GM12878 (cell line): ENCODE results near the gene NEK3. TPM values are rescaled to one million over a fixed set of nuclear protein-coding genes. Genes with fewer than 3 reads are reported as not detected.

Source experiments
- ATAC-seq: fragments of 200-7000 bp; cut with Tn5 transposase; 3 replicates; pipeline ENCODE4 v1.9.1; 2020; ENCODE audit warnings: mild to moderate bottlenecking, moderate library complexity
- BruUV-seq: library from RNA; stranded (reverse); fragments of 400-500 nt; replicated peaks from 2 replicates; lab custom pipeline; 2021; lab: Mats Ljungman, UMichigan
- CTCF ChIA-PET: fragments of 300-600 bp; sonication (Branson Sonifier 250); formaldehyde crosslinking; extraction: SDS; loops from one replicate; lab custom pipeline; 2021; ENCODE audit warnings: inconsistent platforms; lab: Yijun Ruan, JAX
- POLR2A ChIA-PET: fragments of 350-600 bp; formaldehyde crosslinking; extraction: SDS; loops from one replicate; lab custom pipeline; 2021; ENCODE audit warnings: inconsistent platforms; lab: Charles Lee
- RAD21 ChIA-PET: fragments of 300-600 bp; sonication (Branson Sonifier 250); formaldehyde crosslinking; loops from one replicate; lab custom pipeline; 2023; ENCODE audit warnings: antibody characterized with exemption; ENCODE audit not compliant: unreplicated experiment; lab: Charles Lee
- SMC1A ChIA-PET: fragments of 300-600 bp; sonication (Branson Sonifier 250); formaldehyde crosslinking; loops from one replicate; lab custom pipeline; 2023; ENCODE audit not compliant: unreplicated experiment, uncharacterized antibody; lab: Charles Lee
- DNase-seq: peaks from one replicate; pipeline ENCODE4 v3.0.0-alpha.2; 2011; ENCODE audit warnings: low read depth, low spot score
- FAIRE-seq: peaks from 3 replicates; lab custom pipeline; 2011; peaks lifted over from hg19 to GRCh38; lab: Jason Lieb, UNC
- H2AFZ ChIP-seq: 2 replicates; pipeline ENCODE4 v1.6.0; 2011; ENCODE audit warnings: low read depth, low read length, control low read depth; ENCODE audit not compliant: control insufficient read depth
- H3K27ac ChIP-seq: 2 replicates; pipeline ENCODE4 v1.5.1; 2011; ENCODE audit warnings: control low read depth; ENCODE audit not compliant: control insufficient read depth, insufficient read depth
- H3K27me3 ChIP-seq, 2 experiments: replicated peaks in 1 of 2; 2 replicates each; pipeline versions ENCODE4 v1.6.0 to v1.6.1; 2011; ENCODE audit warnings: low read length in 1 of 2; ENCODE audit not compliant: control insufficient read depth in 2 of 2, insufficient read depth in 2 of 2
- H3K36me3 ChIP-seq, 2 experiments: 2 replicates each; pipeline ENCODE4 v1.5.1; 2011; ENCODE audit warnings: low read length in 1 of 2; ENCODE audit not compliant: control insufficient read depth in 2 of 2, insufficient read depth in 2 of 2
- H3K4me1 ChIP-seq: 2 replicates; pipeline ENCODE4 v1.6.1; 2011; ENCODE audit warnings: mild to moderate bottlenecking, low read length, moderate library complexity, mixed read lengths; ENCODE audit not compliant: control insufficient read depth, insufficient read depth
- H3K4me2 ChIP-seq: 2 replicates; pipeline ENCODE4 v1.6.0; 2011; ENCODE audit warnings: control low read depth; ENCODE audit not compliant: control insufficient read depth, insufficient read depth
- H3K4me3 ChIP-seq: fragments of 200-600 bp; sonication (generic); 2 replicates; pipeline ENCODE4 v1.5.1; 2016
- H3K79me2 ChIP-seq: 2 replicates; pipeline ENCODE4 v1.6.0; 2011; ENCODE audit warnings: low read length; ENCODE audit not compliant: control insufficient read depth, insufficient read depth
- H3K9ac ChIP-seq: 2 replicates; pipeline ENCODE4 v1.8.0; 2011; ENCODE audit warnings: low read length, control low read depth, mixed read lengths; ENCODE audit not compliant: control insufficient read depth, insufficient read depth
- H3K9me3 ChIP-seq: replicated peaks from 3 replicates; pipeline ENCODE4 v1.5.1; 2011; ENCODE audit warnings: mild to moderate bottlenecking, low read length; ENCODE audit not compliant: control insufficient read depth, insufficient read depth
- H4K20me1 ChIP-seq: 2 replicates; pipeline ENCODE4 v1.6.0; 2011; ENCODE audit not compliant: control insufficient read depth, insufficient read depth
- CHD4 ChIP-seq: fragments of 200-600 bp; sonication (generic); IDR thresholded peaks from 2 replicates; pipeline ENCODE4 v1.6.1; 2016; ENCODE audit warnings: mild to moderate bottlenecking
- CREM ChIP-seq: IDR thresholded peaks from 2 replicates; pipeline ENCODE4 v1.6.1; 2014; ENCODE audit warnings: antibody characterized with exemption, low read depth
- GABPA ChIP-seq: IDR thresholded peaks from 2 replicates; pipeline ENCODE4 v1.6.1; 2014; ENCODE audit warnings: antibody characterized with exemption, low read depth, mild to moderate bottlenecking, inconsistent platforms
- HDGF ChIP-seq: fragments of 450-650 bp; IDR thresholded peaks from 2 replicates; pipeline ENCODE4 v1.6.1; 2016; ENCODE audit warnings: antibody characterized with exemption
- MAX ChIP-seq: IDR thresholded peaks from 2 replicates; pipeline ENCODE4 v1.6.1; 2012; ENCODE audit warnings: low read depth, low read length, improper control_type of control experiment
- MYB ChIP-seq: fragments of 150-350 bp; IDR thresholded peaks from 2 replicates; pipeline ENCODE4 v1.6.1; 2014; ENCODE audit warnings: mild to moderate bottlenecking, low read depth, low read length, borderline replicate concordance
- PAX5 ChIP-seq: IDR thresholded peaks from 2 replicates; pipeline ENCODE4 v1.6.1; 2011; ENCODE audit warnings: low read depth, low read length, borderline replicate concordance
- PML ChIP-seq: IDR thresholded peaks from 2 replicates; pipeline ENCODE4 v1.6.1; 2012; ENCODE audit warnings: low read length, inconsistent platforms
- POU2F2 ChIP-seq: IDR thresholded peaks from 3 replicates; pipeline ENCODE4 v1.6.1; 2011; ENCODE audit warnings: low read depth, mild to moderate bottlenecking, low read length, borderline replicate concordance
- RB1 ChIP-seq: fragments of 450-650 bp; formaldehyde crosslinking; IDR thresholded peaks from 2 replicates; pipeline ENCODE4 v1.6.1; 2017; ENCODE audit warnings: mild to moderate bottlenecking, borderline replicate concordance
- SUZ12 ChIP-seq: fragments of 200-600 bp; sonication (generic); IDR thresholded peaks from one replicate; pipeline ENCODE4 v1.6.1; 2018; ENCODE audit warnings: antibody characterized with exemption, mild to moderate bottlenecking; ENCODE audit not compliant: unreplicated experiment
- ZZZ3 ChIP-seq: IDR thresholded peaks from 2 replicates; pipeline ENCODE4 v1.6.1; 2011; ENCODE audit warnings: low read depth; ENCODE audit not compliant: control insufficient read depth, insufficient read length
- WGBS: methylation state at CpG from one replicate; pipeline ENCODE4 v1.1.6; 2016; ENCODE audit warnings: low lambda C conversion rate; ENCODE audit not compliant: insufficient replicate concordance, insufficient coverage; ENCODE audit errors: missing lambda C conversion rate; 5-methylcytosine and 5-hydroxymethylcytosine counted together
- in situ Hi-C: fragments of 300-500 bp; cut with MboI; formaldehyde crosslinking; loops from 9 replicates; pipeline ENCODE4 v1.14.3; 2018; ENCODE audit warnings: mixed read lengths
- intact Hi-C: fragments of 100-400 bp; cut with micrococcal nuclease; formaldehyde crosslinking; loops from one replicate; pipeline ENCODE4 v1.14.2; 2022; ENCODE audit not compliant: unreplicated experiment
- polyA plus RNA-seq, 11 experiments: library from polyadenylated mRNA; depleted of rRNA in 4 of 11; unstranded in 6 of 11; stranded (reverse) in 5 of 11; fragments of >200 nt; fragmentation: Nextera tagmentation in 4 of 11; fragmentation: Illumina TruSeq in 1 of 11; extraction: Ambion mirVana in 4 of 11; extraction: Trizol in 1 of 11; gene quantifications; 1 replicate in 1 of 11; 2 replicates in 10 of 11; pipeline versions ENCODE4 v1.2.1 to v1.2.3, GENCODE V29; 2011 to 2016; ENCODE audit warnings: inconsistent platforms in 2 of 11, missing spikeins in 2 of 11, low read depth in 1 of 11
- total RNA-seq, 4 experiments: library from RNA; depleted of rRNA in 3 of 4; stranded (reverse); fragments of >200 nt in 3 of 4; fragmentation: Illumina TruSeq in 1 of 4; extraction: Trizol in 1 of 4; gene quantifications; 2 replicates each; pipeline versions ENCODE4 v1.2.1 to v1.2.3, GENCODE V29; 2013 to 2021
- TF ChIP-seq, protein P1 (sequence below): fragments of 450-650 bp; IDR thresholded peaks from 2 replicates; pipeline ENCODE4 v1.6.1; 2016; ENCODE audit warnings: mild to moderate bottlenecking
- TF ChIP-seq, protein P2 (sequence below): IDR thresholded peaks from 2 replicates; pipeline ENCODE4 v1.6.1; 2012; ENCODE audit warnings: low read depth, low read length, improper control_type of control experiment

The NEK3 gene
- total and polyA plus RNA-seq, 10 of the 15 experiments (the other 5 are each of a cell fraction or from before 2014, with no cell fraction given), result 2.9 to 9.3 (median 5.9) TPM

- FAIRE-seq (no peak), ATAC-seq (no peak), DNase-seq (no peak)
- H3K4me1 ChIP-seq, result no peaks in the 10 kb centered on the region
- in situ Hi-C loops, result no loop called here
- no peaks in the 10 kb centered on the region for H3K36me3 ChIP-seq
- POLR2A ChIA-PET, result no interaction called here
- no peaks in the 10 kb centered on the region for H4K20me1 ChIP-seq
- WGBS, result 50% methylated on average over 3 of the region's 3 CpGs
- CTCF ChIA-PET, result no interaction called here
- SMC1A ChIA-PET, result interaction anchor here (1.0 kb wide), 1 partner anchor 36 kb away, joined by 3 read pairs; no protein-coding TSS in a partner anchor
- BruUV-seq, result no TSS peak
- TF ChIP-seq ZZZ3, result no peak
- TF ChIP-seq CHD4, result no peak
- TF ChIP-seq RB1, result no peak
- no peaks in the 10 kb centered on the region for H3K79me2 ChIP-seq
- no peak overlapping the region for H3K27ac ChIP-seq
- no peak overlapping the region for H3K4me3 ChIP-seq
- H3K4me2 ChIP-seq, result no peak overlapping the region
- no peak overlapping the region for H3K9ac ChIP-seq
- no peaks in the 10 kb centered on the region for H3K9me3 ChIP-seq
- intact Hi-C loops, result no loop called here
- no peaks in the 10 kb centered on the region for H3K27me3 ChIP-seq
- no peak overlapping the region for H2AFZ ChIP-seq
- RAD21 ChIA-PET, result no interaction called here
These were observed 21.9 kb downstream of the NEK3 start for GRCh38 chr13:52137489-52137888.

DNA sequence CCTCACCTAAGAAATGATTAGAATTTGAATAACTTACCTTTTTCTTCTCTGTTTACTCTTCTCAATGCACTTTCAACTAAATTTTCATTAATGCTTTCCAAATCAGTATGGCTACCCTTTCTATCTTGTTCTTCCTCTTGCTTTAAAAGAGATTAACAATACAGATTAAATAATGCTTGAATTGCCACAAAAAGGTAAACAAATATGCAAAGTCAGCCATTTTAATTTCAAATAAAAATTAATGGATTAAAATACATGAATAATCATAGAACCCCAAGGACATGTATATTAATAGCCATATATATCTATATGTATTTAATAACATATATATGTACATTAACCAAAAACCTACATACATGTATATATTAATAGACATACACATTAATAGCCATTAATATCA is 22.6 kb downstream of the NEK3 start:
- BruUV-seq, result no TSS peak
- H3K36me3 ChIP-seq, result no peaks in the 10 kb centered on the region
- FAIRE-seq (no peak), DNase-seq (no peak), ATAC-seq (no peak)
- CTCF ChIA-PET, result interaction anchor here (0.7 kb wide), 1 partner anchor 292 kb away, joined by 3 read pairs; no protein-coding TSS in a partner anchor
- no peak overlapping the region for H3K9ac ChIP-seq
- H3K27ac ChIP-seq, result no peak overlapping the region
- no peak overlapping the region for H2AFZ ChIP-seq
- no peaks in the 10 kb centered on the region for H3K27me3 ChIP-seq
- no peaks in the 10 kb centered on the region for H3K79me2 ChIP-seq
- RAD21 ChIA-PET, result no interaction called here
- intact Hi-C loops, result no loop called here
- no peaks in the 10 kb centered on the region for H3K9me3 ChIP-seq
- H3K4me3 ChIP-seq, result no peak overlapping the region
- POLR2A ChIA-PET, result no interaction called here
- in situ Hi-C loops, result no loop called here
- no peaks in the 10 kb centered on the region for H3K4me1 ChIP-seq
- H4K20me1 ChIP-seq, result no peaks in the 10 kb centered on the region
- SMC1A ChIA-PET, result interaction anchor here (1.0 kb wide), 1 partner anchor 37 kb away, joined by 3 read pairs; no protein-coding TSS in a partner anchor
- H3K4me2 ChIP-seq, result no peak overlapping the region
- TF ChIP-seq, protein P1, sequence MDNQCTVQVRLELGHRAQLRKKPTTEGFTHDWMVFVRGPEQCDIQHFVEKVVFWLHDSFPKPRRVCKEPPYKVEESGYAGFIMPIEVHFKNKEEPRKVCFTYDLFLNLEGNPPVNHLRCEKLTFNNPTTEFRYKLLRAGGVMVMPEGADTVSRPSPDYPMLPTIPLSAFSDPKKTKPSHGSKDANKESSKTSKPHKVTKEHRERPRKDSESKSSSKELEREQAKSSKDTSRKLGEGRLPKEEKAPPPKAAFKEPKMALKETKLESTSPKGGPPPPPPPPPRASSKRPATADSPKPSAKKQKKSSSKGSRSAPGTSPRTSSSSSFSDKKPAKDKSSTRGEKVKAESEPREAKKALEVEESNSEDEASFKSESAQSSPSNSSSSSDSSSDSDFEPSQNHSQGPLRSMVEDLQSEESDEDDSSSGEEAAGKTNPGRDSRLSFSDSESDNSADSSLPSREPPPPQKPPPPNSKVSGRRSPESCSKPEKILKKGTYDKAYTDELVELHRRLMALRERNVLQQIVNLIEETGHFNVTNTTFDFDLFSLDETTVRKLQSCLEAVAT, result no peak
- TF ChIP-seq CREM (no peak), POU2F2 (no peak), SUZ12 (no peak), MAX (no peak), PML (no peak), PAX5 (no peak), MYB (no peak), HDGF (no peak), GABPA (no peak)
- TF ChIP-seq, protein P2, sequence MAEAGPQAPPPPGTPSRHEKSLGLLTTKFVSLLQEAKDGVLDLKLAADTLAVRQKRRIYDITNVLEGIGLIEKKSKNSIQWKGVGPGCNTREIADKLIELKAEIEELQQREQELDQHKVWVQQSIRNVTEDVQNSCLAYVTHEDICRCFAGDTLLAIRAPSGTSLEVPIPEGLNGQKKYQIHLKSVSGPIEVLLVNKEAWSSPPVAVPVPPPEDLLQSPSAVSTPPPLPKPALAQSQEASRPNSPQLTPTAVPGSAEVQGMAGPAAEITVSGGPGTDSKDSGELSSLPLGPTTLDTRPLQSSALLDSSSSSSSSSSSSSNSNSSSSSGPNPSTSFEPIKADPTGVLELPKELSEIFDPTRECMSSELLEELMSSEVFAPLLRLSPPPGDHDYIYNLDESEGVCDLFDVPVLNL, result no peak
